A549 (cell line): Measurements from ENCODE around the gene GRAMD1A. TPM values are rescaled to one million over a fixed set of nuclear protein-coding genes. Genes with fewer than 3 reads are reported as not detected.

Source experiments
- ATAC-seq, 2 experiments: fragments of 200-7000 bp in 1 of 2; fragments of >200 bp in 1 of 2; cut with Nextera tagmentation in 1 of 2; cut with Tn5 transposase in 1 of 2; 3 replicates each; pipeline versions ENCODE4 v1.8.0 to v1.9.1; 2018 to 2020; ENCODE audit warnings: mild to moderate bottlenecking in 1 of 2, moderate library complexity in 1 of 2
- CTCF ChIA-PET: fragments of 300-600 bp; sonication (Branson Sonifier 250); formaldehyde crosslinking; extraction: SDS; loops from one replicate; lab custom pipeline; 2021; ENCODE audit warnings: antibody characterized with exemption, inconsistent platforms; lab: Yijun Ruan, JAX
- POLR2A ChIA-PET: fragments of 350-600 bp; formaldehyde crosslinking; extraction: SDS; loops from one replicate; lab custom pipeline; 2021; ENCODE audit warnings: antibody characterized with exemption, inconsistent platforms; lab: Yijun Ruan, JAX
- DNase-seq, 2 experiments: peaks; one replicate each; pipeline versions ENCODE4 v3.0.0 to v3.0.0-alpha.2; 2011 to 2016; ENCODE audit warnings: low read depth in 1 of 2, low spot score in 1 of 2
- FAIRE-seq: peaks from 2 replicates; lab custom pipeline; 2011; peaks lifted over from hg19 to GRCh38; lab: Jason Lieb, UNC
- H3K27ac ChIP-seq, 2 experiments: fragments of >200 bp; sonication (Bioruptor Twin); formaldehyde crosslinking; 3 replicates each; pipeline ENCODE4 v1.5.1; 2016 to 2017
- H3K4me1 ChIP-seq: fragments of >200 bp; sonication (Bioruptor Twin); formaldehyde crosslinking; 3 replicates; pipeline ENCODE4 v1.6.1; 2016
- H3K4me2 ChIP-seq: fragments of >200 bp; sonication (Bioruptor Twin); formaldehyde crosslinking; 3 replicates; pipeline ENCODE4 v1.6.1; 2016
- H3K4me3 ChIP-seq: fragments of >200 bp; sonication (Bioruptor Twin); formaldehyde crosslinking; 3 replicates; pipeline ENCODE4 v1.5.1; 2016
- H3K9me3 ChIP-seq: fragments of >200 bp; sonication (Bioruptor Twin); formaldehyde crosslinking; 3 replicates; pipeline ENCODE4 v1.6.1; 2016
- BHLHE40 ChIP-seq: IDR thresholded peaks from 2 replicates; pipeline ENCODE4 v1.6.1; 2012; ENCODE audit warnings: low read depth, low read length, inconsistent platforms
- CBX2 ChIP-seq: fragments of 200-600 bp; sonication (generic); IDR thresholded peaks from 2 replicates; pipeline ENCODE4 v1.6.1; 2016; ENCODE audit warnings: low read depth, mild to moderate bottlenecking, borderline replicate concordance
- CHD4 ChIP-seq: fragments of 200-600 bp; sonication (generic); IDR thresholded peaks from 2 replicates; pipeline ENCODE4 v1.6.1; 2016; ENCODE audit warnings: antibody characterized with exemption, mild to moderate bottlenecking, borderline replicate concordance
- EHMT2 ChIP-seq: fragments of 200-600 bp; sonication (generic); IDR thresholded peaks from 2 replicates; pipeline ENCODE4 v1.6.1; 2016; ENCODE audit warnings: antibody characterized with exemption, low read depth, mild to moderate bottlenecking, moderate library complexity
- EP300 ChIP-seq, 2 experiments: fragments of >200 bp; sonication (Bioruptor Twin); formaldehyde crosslinking; IDR thresholded peaks; 2 replicates in 1 of 2; 3 replicates in 1 of 2; pipeline ENCODE4 v1.6.1; 2016 to 2017
- GATA3 ChIP-seq: IDR thresholded peaks from 2 replicates; pipeline ENCODE4 v1.6.1; 2012; ENCODE audit warnings: borderline replicate concordance
- HDAC2 ChIP-seq: fragments of 200-600 bp; sonication (generic); IDR thresholded peaks from 2 replicates; pipeline ENCODE4 v1.6.1; 2016
- HMGXB4 ChIP-seq: fragments of 250-450 bp; sonication (Bioruptor Pico); IDR thresholded peaks from 2 replicates; pipeline ENCODE4 v1.5.0; 2021; ENCODE audit warnings: mild to moderate bottlenecking, moderate library complexity, borderline replicate concordance
- HOXA7 ChIP-seq: fragments of 250-450 bp; sonication (Bioruptor Pico); IDR thresholded peaks from 2 replicates; pipeline ENCODE4 v1.5.0; 2020; ENCODE audit warnings: mild to moderate bottlenecking, moderate library complexity
- HOXB5 ChIP-seq: fragments of 250-450 bp; sonication (Bioruptor Pico); IDR thresholded peaks from 2 replicates; pipeline ENCODE4 v1.5.0; 2020; ENCODE audit warnings: mild to moderate bottlenecking, moderate library complexity
- JUNB ChIP-seq: fragments of >200 bp; sonication (Bioruptor Twin); formaldehyde crosslinking; IDR thresholded peaks from 2 replicates; pipeline ENCODE4 v1.6.1; 2016
- MAFK ChIP-seq: fragments of 450-650 bp; IDR thresholded peaks from 2 replicates; pipeline ENCODE4 v1.6.1; 2014; ENCODE audit not compliant: partially characterized antibody
- MYC ChIP-seq: IDR thresholded peaks from 2 replicates; pipeline ENCODE4 v1.6.1; 2012; ENCODE audit warnings: mild to moderate bottlenecking, inconsistent platforms, low read length, improper control_type of control experiment, borderline replicate concordance
- NPAS2 ChIP-seq: fragments of 250-450 bp; sonication (Bioruptor Pico); IDR thresholded peaks from 2 replicates; pipeline ENCODE4 v1.8.0; 2022; ENCODE audit warnings: mild to moderate bottlenecking, moderate library complexity, borderline replicate concordance
- PBX3 ChIP-seq: IDR thresholded peaks from 2 replicates; pipeline ENCODE4 v1.6.1; 2012
- PHF8 ChIP-seq: fragments of 200-600 bp; sonication (generic); IDR thresholded peaks from 2 replicates; pipeline ENCODE4 v1.6.1; 2016; ENCODE audit warnings: low read depth, mild to moderate bottlenecking, antibody characterized with exemption, moderate library complexity, borderline replicate concordance
- POLR2A ChIP-seq: IDR thresholded peaks from 2 replicates; pipeline ENCODE4 v1.6.1; 2012; ENCODE audit warnings: mild to moderate bottlenecking, low read length
- RCOR1 ChIP-seq: fragments of 150-350 bp; IDR thresholded peaks from 2 replicates; pipeline ENCODE4 v1.6.1; 2014; ENCODE audit warnings: antibody characterized with exemption, low read length, low read depth
- RFX5 ChIP-seq: fragments of 450-650 bp; IDR thresholded peaks from 2 replicates; pipeline ENCODE4 v1.7.1; 2014; ENCODE audit warnings: antibody characterized with exemption, mild to moderate bottlenecking, moderate library complexity
- ZFP36 ChIP-seq: fragments of 450-650 bp; IDR thresholded peaks from 2 replicates; pipeline ENCODE4 v1.6.1; 2014; ENCODE audit warnings: borderline replicate concordance; ENCODE audit not compliant: partially characterized antibody
- WGBS: methylation state at CpG from one replicate; pipeline ENCODE4 v1.1.6; 2017; ENCODE audit errors: missing lambda C conversion rate; 5-methylcytosine and 5-hydroxymethylcytosine counted together
- polyA plus RNA-seq, 4 experiments: library from polyadenylated mRNA; depleted of rRNA in 3 of 4; stranded (reverse); fragments of >200 nt; fragmentation: RNase III in 1 of 4; extraction: RNeasy Plus Mini Kit Qiagen cat#74134 plus additional on column Dnase treatment in 1 of 4; gene quantifications; 2 replicates in 3 of 4; 3 replicates in 1 of 4; pipeline ENCODE4 v1.2.3, GENCODE V29; 2011 to 2017

The GRAMD1A gene
- polyA plus RNA-seq, 2 of the 4 experiments (the other 2 are of a cell fraction) = 128 to 184 TPM

- no peak for TF ChIP-seq HMGXB4 (CRISPR knock-in tag)
- no peak for TF ChIP-seq ZFP36
- TF ChIP-seq, all 56 proteins: peak for 0
Observed at GRCh38 chr19:35052599-35053190, 52.6 kb downstream of the GRAMD1A start (continued).

- H3K4me3 ChIP-seq = no peak overlapping the region
- H3K4me2 ChIP-seq = no peak overlapping the region
- H3K4me1 ChIP-seq = peaks cover 13% of the 10 kb centered on the region
- no peak for TF ChIP-seq HDAC2
- TF ChIP-seq POLR2A = no peak
- no peak for TF ChIP-seq RFX5
- TF ChIP-seq MYC = no peak
- no peak for TF ChIP-seq ZFP36
- TF ChIP-seq HOXB5 = no peak
- TF ChIP-seq BHLHE40 = no peak
- TF ChIP-seq MAFK = no peak
- no peak for TF ChIP-seq CBX2
- no peak for TF ChIP-seq PHF8
- no peak overlapping the region for H3K27ac ChIP-seq
- FAIRE-seq (no peak), ATAC-seq (no peak), DNase-seq (no peak)
- ChIA-PET POLR2A (no interaction called here), CTCF (interaction anchor here (1.0 to 18.1 kb wide), 7 partner anchors 5 to 100 kb away, joined by 3 to 374 read pairs (median 46); partner anchors contain the start of gene HPN)
- 61% methylated on average over 9 of the region's 9 CpGs for WGBS
- no peaks in the 10 kb centered on the region for H3K9me3 ChIP-seq
Observed at GRCh38 chr19:35053667-35054293, 53.7 kb downstream of the GRAMD1A start.

GRCh38 chr19:35054626-35055025 is 54.5 kb downstream of the GRAMD1A start:
- Histone ChIP-seq H3K9me3 (no peaks in the 10 kb centered on the region), H3K4me3 (no peak overlapping the region), H3K4me1 (peaks cover 7% of the 10 kb centered on the region; the same call in 1 of the 3 replicates), H3K4me2 (no peak overlapping the region), H3K27ac (no peak overlapping the region)
- DNase-seq (no peak), FAIRE-seq (no peak), ATAC-seq (no peak)
- ChIA-PET CTCF (interaction anchor here (0.8 to 18.1 kb wide), 16 partner anchors 5 to 99 kb away, joined by 3 to 374 read pairs (median 5); partner anchors contain the start of genes FXYD3, FXYD7 and HPN), POLR2A (no interaction called here)
- TF ChIP-seq EHMT2 (no peak), JUNB (no peak), ZFP36 (no peak), HOXA7 (CRISPR knock-in tag) (no peak), NPAS2 (CRISPR knock-in tag) (no peak), GATA3 (no peak), CHD4 (no peak), PBX3 (no peak), RCOR1 (no peak), EP300 (IDR thresholded peaks at IDR 0.05) (no peak)
- TF ChIP-seq, all 56 proteins: peak for 0
- WGBS = 53% methylated on average over 9 of the region's 9 CpGs
